ENCODE results near the gene SPATA21. TPM values are rescaled to one million over a fixed set of nuclear protein-coding genes. Genes with fewer than 3 reads are reported as not detected.
A peak's percentile ranks its signal among the peaks of the same experiment; 100 is the strongest.

SPATA21 gene
- total and polyA plus RNA-seq, 7 experiments from 2014 or later = not detected

- H3K4me3 Mint-ChIP-seq = no peak overlapping the region
- CTCF ChIA-PET = no interaction called here
- POLR2A ChIA-PET = interaction anchor here (0.6 kb wide), 1 partner anchor 62 kb away, joined by 5 read pairs; no protein-coding TSS in a partner anchor
- H3K27ac ChIP-seq (ENCODE audit: low read depth, low read length) = no peak overlapping the region
- H3K9me3 Mint-ChIP-seq = peaks cover 0 to 2% (median 0%) of the 10 kb centered on the region in 11 donors
- H3K9me3 ChIP-seq (ENCODE audit: control insufficient read depth in 2 of 3, low read length in 3 of 3) = no peaks in the 10 kb centered on the region
- peaks cover 0 to 8% (median 0%) of the 10 kb centered on the region in 7 donors for H3K4me1 Mint-ChIP-seq
- ATAC-seq (no peak), DNase-seq (no peak)
- no peak overlapping the region for H3K27ac Mint-ChIP-seq
- no peaks in the 10 kb centered on the region for H3K36me3 Mint-ChIP-seq
- H3K4me3 ChIP-seq (ENCODE audit: low read length) = no peak overlapping the region
- no peaks in the 10 kb centered on the region for H3K27me3 ChIP-seq (ENCODE audit: control insufficient read depth in 2 of 2, insufficient read depth in 2 of 2, low read length in 2 of 2)
- H3K27me3 Mint-ChIP-seq = peaks cover 0 to 5% (median 0%) of the 10 kb centered on the region in 5 donors
- no peaks in the 10 kb centered on the region for H3K4me1 ChIP-seq (ENCODE audit: control insufficient read depth in 2 of 2, insufficient read depth in 2 of 2, low read length in 2 of 2)
- no peaks in the 10 kb centered on the region for H3K36me3 ChIP-seq (ENCODE audit: control insufficient read depth in 2 of 3, insufficient read depth in 3 of 3, low read length in 3 of 3)
- intact Hi-C loops (cut with micrococcal nuclease) = no loop called here
These were observed 3.2 kb downstream of the SPATA21 start for GRCh38 chr1:16434007-16434406.

- H3K9me3 Mint-ChIP-seq = peaks cover 0 to 2% (median 0%) of the 10 kb centered on the region in 11 donors
- ChIA-PET POLR2A (no interaction called here), CTCF (interaction anchor here (0.6 kb wide), 1 partner anchor 151 kb away, joined by 4 read pairs; no protein-coding TSS in a partner anchor)
- intact Hi-C loops (cut with micrococcal nuclease) = no loop called here
- Histone ChIP-seq H3K27ac (ENCODE audit: low read depth, low read length) (no peak overlapping the region), H3K4me1 (ENCODE audit: control insufficient read depth in 2 of 2, insufficient read depth in 2 of 2, low read length in 2 of 2) (no peaks in the 10 kb centered on the region), H3K27me3 (ENCODE audit: control insufficient read depth in 2 of 2, insufficient read depth in 2 of 2, low read length in 2 of 2) (no peaks in the 10 kb centered on the region), H3K9me3 (ENCODE audit: control insufficient read depth in 2 of 3, low read length in 3 of 3) (no peaks in the 10 kb centered on the region), H3K36me3 (ENCODE audit: control insufficient read depth in 2 of 3, insufficient read depth in 3 of 3, low read length in 3 of 3) (no peaks in the 10 kb centered on the region), H3K4me3 (ENCODE audit: low read length) (no peak overlapping the region)
- H3K27me3 Mint-ChIP-seq = peaks cover 0 to 5% (median 0%) of the 10 kb centered on the region in 5 donors
- H3K4me3 Mint-ChIP-seq = no peak overlapping the region
- ATAC-seq (no peak), DNase-seq (no peak)
- H3K27ac Mint-ChIP-seq = no peak overlapping the region
- peaks cover 0 to 5% (median 0%) of the 10 kb centered on the region in 7 donors for H3K4me1 Mint-ChIP-seq
- H3K36me3 Mint-ChIP-seq = no peaks in the 10 kb centered on the region
These were observed 4.2 kb downstream of the SPATA21 start for GRCh38 chr1:16433030-16433429.

GRCh38 chr1:16430606-16431005, 6.6 kb downstream of the SPATA21 start:
- ATAC-seq (no peak), DNase-seq (no peak)
- H3K9me3 Mint-ChIP-seq = peaks cover 0 to 2% (median 0%) of the 10 kb centered on the region in 11 donors
- no peaks in the 10 kb centered on the region for H3K9me3 ChIP-seq (ENCODE audit: control insufficient read depth in 2 of 3, low read length in 3 of 3)
- intact Hi-C loops (cut with micrococcal nuclease) = no loop called here
- no peaks in the 10 kb centered on the region for H3K4me1 ChIP-seq (ENCODE audit: control insufficient read depth in 2 of 2, insufficient read depth in 2 of 2, low read length in 2 of 2)
- no peaks in the 10 kb centered on the region for H3K36me3 Mint-ChIP-seq
- peaks cover 0 to 5% (median 0%) of the 10 kb centered on the region in 5 donors for H3K27me3 Mint-ChIP-seq
- no peak overlapping the region for H3K4me3 Mint-ChIP-seq
- no peak overlapping the region for H3K27ac ChIP-seq (ENCODE audit: low read depth, low read length)
- no peak overlapping the region for H3K4me3 ChIP-seq (ENCODE audit: low read length)
- H3K27me3 ChIP-seq (ENCODE audit: control insufficient read depth in 2 of 2, insufficient read depth in 2 of 2, low read length in 2 of 2) = no peaks in the 10 kb centered on the region
- H3K4me1 Mint-ChIP-seq = peaks cover 0 to 5% (median 0%) of the 10 kb centered on the region in 7 donors
- POLR2A ChIA-PET = interaction anchor here (1.0 to 1.4 kb wide), 2 partner anchors 10 kb away, joined by 4 read pairs; partner anchors contain the start of gene NECAP2
- peak overlapping the region in 2 of 9 donors; percentile 38 to 48 for H3K27ac Mint-ChIP-seq
- H3K36me3 ChIP-seq (ENCODE audit: control insufficient read depth in 2 of 3, insufficient read depth in 3 of 3, low read length in 3 of 3) = no peaks in the 10 kb centered on the region
- CTCF ChIA-PET = no interaction called here

- ChIA-PET POLR2A (interaction anchor here (0.6 to 2.5 kb wide), 2 partner anchors 15 to 31 kb away, joined by 3 to 8 read pairs; partner anchors contain the start of gene NECAP2), CTCF (interaction anchor here (0.6 to 1.1 kb wide), 2 partner anchors 81 to 407 kb away, joined by 3 read pairs; no protein-coding TSS in a partner anchor)
- Histone ChIP-seq H3K36me3 (ENCODE audit: control insufficient read depth in 2 of 3, insufficient read depth in 3 of 3, low read length in 3 of 3) (no peaks in the 10 kb centered on the region), H3K27ac (ENCODE audit: low read depth, low read length) (no peak overlapping the region), H3K9me3 (ENCODE audit: control insufficient read depth in 2 of 3, low read length in 3 of 3) (no peaks in the 10 kb centered on the region), H3K4me1 (ENCODE audit: control insufficient read depth in 2 of 2, insufficient read depth in 2 of 2, low read length in 2 of 2) (peaks cover 15 to 20% of the 10 kb centered on the region in 2 donors), H3K4me3 (ENCODE audit: low read length) (no peak overlapping the region), H3K27me3 (ENCODE audit: control insufficient read depth in 2 of 2, insufficient read depth in 2 of 2, low read length in 2 of 2) (no peaks in the 10 kb centered on the region)
- peaks cover 0 to 1% (median 0%) of the 10 kb centered on the region in 11 donors for H3K9me3 Mint-ChIP-seq
- peaks cover 8 to 20% (median 19%) of the 10 kb centered on the region in 7 donors for H3K4me1 Mint-ChIP-seq
- DNase-seq (no peak), ATAC-seq (no peak)
- H3K27me3 Mint-ChIP-seq = no peaks in the 10 kb centered on the region
- intact Hi-C loops (cut with micrococcal nuclease) = no loop called here
- no peak overlapping the region for H3K4me3 Mint-ChIP-seq
- no peak overlapping the region for H3K27ac Mint-ChIP-seq
- peaks cover 0 to 5% (median 0%) of the 10 kb centered on the region in 5 donors for H3K36me3 Mint-ChIP-seq
These were observed 11.8 kb downstream of the SPATA21 start for GRCh38 chr1:16425125-16426025.

GRCh38 chr1:16422041-16422440, 15.2 kb downstream of the SPATA21 start:
- H3K36me3 Mint-ChIP-seq = peaks cover 0 to 8% (median 0%) of the 10 kb centered on the region in 5 donors
- peak overlapping the region; percentile 55 for H3K27ac ChIP-seq (ENCODE audit: low read depth, low read length)
- no peaks in the 10 kb centered on the region for H3K36me3 ChIP-seq (ENCODE audit: control insufficient read depth in 2 of 3, insufficient read depth in 3 of 3, low read length in 3 of 3)
- peaks cover 21 to 38% (median 33%) of the 10 kb centered on the region in 7 donors for H3K4me1 Mint-ChIP-seq
- POLR2A ChIA-PET = interaction anchor here (0.8 to 3.9 kb wide), 3 partner anchors 19 to 54 kb away, joined by 4 to 21 read pairs (median 16); partner anchors contain the start of genes NECAP2 and SZRD1
- H3K9me3 ChIP-seq (ENCODE audit: control insufficient read depth in 2 of 3, low read length in 3 of 3) = no peaks in the 10 kb centered on the region
- DNase-seq = no peak
- no peaks in the 10 kb centered on the region for H3K27me3 ChIP-seq (ENCODE audit: control insufficient read depth in 2 of 2, insufficient read depth in 2 of 2, low read length in 2 of 2)
- ATAC-seq = no peak
- intact Hi-C loops (cut with micrococcal nuclease) = loop anchor here (5.0 kb wide), 2 partner anchors 35 to 55 kb away; partner anchors contain the start of gene SZRD1 (in 1 of the 2)
- peak overlapping the region in 1 of 10 donors; percentile 81 for H3K4me3 Mint-ChIP-seq
- H3K27me3 Mint-ChIP-seq = no peaks in the 10 kb centered on the region
- peaks cover 22 to 26% of the 10 kb centered on the region in 2 donors for H3K4me1 ChIP-seq (ENCODE audit: control insufficient read depth in 2 of 2, insufficient read depth in 2 of 2, low read length in 2 of 2)
- peak overlapping the region in 5 of 9 donors; percentile 49 to 95 (median 84) for H3K27ac Mint-ChIP-seq
- CTCF ChIA-PET = no interaction called here
- H3K4me3 ChIP-seq (ENCODE audit: low read length) = no peak overlapping the region
- H3K9me3 Mint-ChIP-seq = peaks cover 0 to 4% (median 0%) of the 10 kb centered on the region in 11 donors

- POLR2A ChIA-PET = interaction anchor here (0.5 to 3.9 kb wide), 3 partner anchors 19 to 485 kb away, joined by 3 to 21 read pairs (median 16); partner anchors contain the start of genes NECAP2 and SZRD1
- Histone ChIP-seq H3K4me1 (ENCODE audit: control insufficient read depth in 2 of 2, insufficient read depth in 2 of 2, low read length in 2 of 2) (peaks cover 22 to 26% of the 10 kb centered on the region in 2 donors), H3K4me3 (ENCODE audit: low read length) (peak overlapping the region; percentile 36), H3K9me3 (ENCODE audit: control insufficient read depth in 2 of 3, low read length in 3 of 3) (no peaks in the 10 kb centered on the region), H3K36me3 (ENCODE audit: control insufficient read depth in 2 of 3, insufficient read depth in 3 of 3, low read length in 3 of 3) (no peaks in the 10 kb centered on the region), H3K27ac (ENCODE audit: low read depth, low read length) (peak overlapping the region; percentile 55), H3K27me3 (ENCODE audit: control insufficient read depth in 2 of 2, insufficient read depth in 2 of 2, low read length in 2 of 2) (no peaks in the 10 kb centered on the region)
- H3K36me3 Mint-ChIP-seq = peaks cover 0 to 8% (median 0%) of the 10 kb centered on the region in 5 donors
- peaks cover 0 to 4% (median 0%) of the 10 kb centered on the region in 11 donors for H3K9me3 Mint-ChIP-seq
- H3K27ac Mint-ChIP-seq = peak overlapping the region; percentile 69 to 95 (median 84)
- peak; percentile 32 for ATAC-seq
- intact Hi-C loops (cut with micrococcal nuclease) = loop anchor here (1.0 to 5.0 kb wide), 3 partner anchors 34 to 54 kb away; partner anchors contain the start of gene SZRD1 (in 2 of the 2)
- peaks cover 21 to 38% (median 33%) of the 10 kb centered on the region in 7 donors for H3K4me1 Mint-ChIP-seq
- DNase-seq = no peak
- no peaks in the 10 kb centered on the region for H3K27me3 Mint-ChIP-seq
- peak overlapping the region in 8 of 10 donors; percentile 62 to 88 (median 78) for H3K4me3 Mint-ChIP-seq
- CTCF ChIA-PET = interaction anchor here (0.7 to 1.1 kb wide), 2 partner anchors 253 to 342 kb away, joined by 3 read pairs; no protein-coding TSS in a partner anchor
These were observed 16.0 kb downstream of the SPATA21 start for GRCh38 chr1:16421201-16421600.

Measured in naive thymus-derived CD4-positive, alpha-beta T cell (primary cell).